OCI-LY1 (cell line): ENCODE data around the gene DRAM1.

Source experiments
- CTCF ChIP-seq: fragments of 200-600 bp; sonication (generic), shearing (Covaris generic); IDR thresholded peaks from 2 replicates; pipeline ENCODE4 v1.5.1; 2017; ENCODE audit warnings: mild to moderate bottlenecking, antibody characterized with exemption, low read length, moderate library complexity, mixed read lengths
- EZH2 ChIP-seq: fragments of 200-600 bp; sonication (generic), shearing (Covaris generic); IDR thresholded peaks from 2 replicates; pipeline ENCODE4 v1.8.0; 2017; ENCODE audit warnings: borderline replicate concordance, mixed run types, mild to moderate bottlenecking, antibody characterized with exemption, low read length, moderate library complexity, mixed read lengths

GRCh38 chr12:101870925-101871324 is 6.5 kb upstream of the DRAM1 start:
- no peak for TF ChIP-seq EZH2
- no peak for TF ChIP-seq CTCF
